Stimulated activated CD4-positive, alpha-beta T cell treated with anti-CD3 and anti-CD28 coated beads, Interleukin-4, amount 100 ng/mL, for 48 hours (primary cell): Measurements from ENCODE around the gene RASD2.
A peak's percentile ranks its signal among the peaks of the same experiment; 100 is the strongest.

Source experiments
- DNase-seq, 2 donors: peaks; one replicate each; pipeline ENCODE4 v3.0.0-alpha.2; 2020; ENCODE audit warnings: low read depth in 2 of 2

Gene RASD2

DNA sequence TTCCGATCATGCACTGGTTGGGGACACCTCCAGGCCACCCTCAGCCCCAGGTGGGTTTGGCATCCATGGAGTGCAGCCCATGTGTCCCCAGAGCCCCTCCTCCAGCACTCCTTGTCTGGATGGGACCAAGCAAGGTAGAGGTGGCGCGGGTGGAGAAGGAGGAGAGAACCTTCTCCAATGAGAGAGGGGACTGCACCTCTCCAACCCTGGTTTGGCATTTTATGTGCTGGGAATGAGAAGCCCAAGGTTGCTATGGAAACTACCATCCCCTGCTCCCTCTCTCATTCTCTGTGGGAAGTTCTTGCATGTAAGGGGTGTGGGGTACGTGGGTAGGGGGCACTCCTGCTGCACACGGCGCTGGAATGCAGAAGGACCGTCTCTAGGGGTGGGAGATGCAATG is 21.8 kb upstream of the RASD2 start:
- DNase-seq, result no peak

- no peak for DNase-seq
These were observed 21.2 kb upstream of the RASD2 start for GRCh38 chr22:35519306-35520000.

GRCh38 chr22:35521358-35522224 is 19.0 kb upstream of the RASD2 start:
- DNase-seq, result no peak

DNA sequence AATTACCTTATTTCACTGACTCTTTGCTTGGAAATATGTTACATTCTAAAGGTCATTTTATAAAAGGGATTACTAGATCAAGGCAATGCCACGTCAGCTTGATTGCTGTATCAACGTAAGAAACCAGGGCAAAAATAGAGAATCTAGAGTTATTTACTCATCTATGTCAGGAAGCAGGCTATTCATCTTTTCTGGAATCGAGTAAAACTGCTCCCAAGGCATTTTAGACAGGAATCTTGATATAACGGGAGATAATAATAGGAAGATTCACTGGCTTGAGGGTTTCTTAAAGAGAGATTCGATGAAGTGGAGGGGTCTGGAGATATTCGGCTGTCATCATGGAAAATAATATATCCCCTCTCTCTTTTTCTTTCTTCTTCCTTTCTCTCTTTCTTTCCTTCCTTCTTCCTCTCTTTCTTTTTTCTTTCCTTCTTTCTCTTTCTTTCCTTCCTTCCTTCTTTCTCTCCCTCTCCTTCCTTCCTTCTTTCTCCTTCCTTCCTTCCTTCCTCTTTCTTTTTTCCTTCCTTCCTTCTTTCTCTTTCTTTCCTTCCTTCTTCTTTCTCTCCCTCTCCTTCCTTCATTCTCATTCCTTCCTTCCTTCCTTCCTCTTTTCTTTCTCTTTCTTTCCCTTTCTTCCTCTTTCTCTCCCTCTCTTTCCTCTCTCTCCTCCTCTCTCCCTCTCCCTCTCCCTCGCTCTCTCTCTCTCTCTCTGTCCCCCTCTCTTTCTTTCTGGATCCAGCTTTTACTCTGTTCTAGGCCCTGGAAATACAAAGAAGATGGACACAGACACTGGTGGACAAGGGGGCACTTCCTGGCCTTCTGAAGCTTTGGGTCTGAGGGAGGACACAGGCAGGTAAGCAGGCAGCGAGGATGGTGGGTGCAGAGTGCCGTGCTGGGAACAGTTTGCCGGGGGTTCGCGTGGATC is 18.1 kb upstream of the RASD2 start:
- DNase-seq, result no peak

DNA sequence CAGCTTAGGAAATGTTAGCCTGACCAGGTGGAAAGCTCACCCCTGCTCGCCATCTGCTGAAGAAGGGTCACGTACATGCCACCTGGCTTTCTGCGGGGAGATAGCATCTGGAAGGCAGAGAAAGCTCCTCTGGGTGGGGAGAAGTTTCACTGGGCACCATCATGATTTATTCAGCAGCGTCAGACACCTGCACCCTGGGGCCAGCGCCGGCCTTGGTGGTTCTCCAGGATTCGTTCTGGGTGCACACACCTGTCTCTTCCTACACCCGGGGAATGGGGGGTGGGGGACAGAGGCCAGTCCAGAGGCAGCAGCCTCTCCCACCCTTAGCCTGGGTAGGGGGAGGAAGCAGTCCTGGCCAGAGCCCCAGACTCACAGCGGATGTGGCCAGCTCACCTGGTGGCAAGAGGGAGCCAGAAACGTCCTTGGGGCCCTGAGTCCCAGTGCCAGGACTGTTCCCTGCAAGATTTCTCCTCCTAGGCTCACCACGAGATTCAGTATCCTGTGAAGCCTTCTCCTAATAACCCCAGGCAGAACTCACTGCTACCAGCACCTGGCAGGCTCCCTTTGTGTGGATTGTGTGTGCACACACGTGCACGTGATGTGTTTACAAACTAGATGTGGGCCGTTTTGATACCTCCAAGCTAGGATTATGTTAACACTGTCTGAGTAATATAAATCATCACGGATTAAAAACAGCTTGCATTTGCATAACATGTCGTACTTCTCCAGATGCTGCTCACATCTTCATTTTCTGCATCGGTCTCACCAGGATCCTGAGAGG is 17.3 kb upstream of the RASD2 start:
- DNase-seq, result no peak

DNA sequence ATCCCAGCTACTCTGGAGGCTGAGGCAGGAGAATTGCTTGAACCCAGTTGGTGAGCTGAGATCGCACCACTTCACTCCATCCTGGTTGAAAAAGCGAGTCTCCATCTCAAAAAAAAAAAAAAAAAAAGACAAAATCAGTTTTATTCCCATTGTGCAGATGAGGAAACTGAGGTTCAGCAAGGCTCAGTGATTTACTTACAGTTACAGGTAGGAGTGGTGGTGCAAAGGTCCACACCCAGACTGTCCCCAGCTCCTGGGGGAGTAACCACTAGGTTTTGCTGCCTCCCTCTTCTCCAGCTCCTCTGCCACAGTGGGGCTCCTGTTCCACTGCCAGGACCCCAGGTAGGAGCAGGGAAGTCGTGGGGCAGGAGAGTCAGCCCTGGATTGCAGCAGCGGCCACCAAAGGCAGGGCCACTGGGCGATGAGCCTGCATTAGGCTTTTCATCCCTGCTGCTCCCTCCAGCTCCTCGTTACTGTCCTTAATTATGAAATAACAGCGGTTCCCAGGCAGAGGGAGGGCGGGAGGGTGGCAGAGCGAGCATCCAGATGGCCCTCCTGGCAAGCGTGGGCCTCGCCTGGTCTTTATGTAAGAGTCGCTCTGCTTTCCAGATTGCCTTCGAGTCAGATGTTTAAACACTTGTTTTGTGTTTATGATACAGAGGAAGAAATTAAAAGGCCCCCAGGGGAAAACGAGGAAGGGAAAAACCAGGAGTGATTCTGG is 15.5 kb upstream of the RASD2 start:
- DNase-seq, result no peak

- no peak for DNase-seq
These were observed 14.8 kb upstream of the RASD2 start for GRCh38 chr22:35525687-35526332.

GRCh38 chr22:35526333-35526979 is 14.2 kb upstream of the RASD2 start:
- no peak for DNase-seq

GRCh38 chr22:35528927-35529326 is 11.7 kb upstream of the RASD2 start:
- no peak for DNase-seq

DNA sequence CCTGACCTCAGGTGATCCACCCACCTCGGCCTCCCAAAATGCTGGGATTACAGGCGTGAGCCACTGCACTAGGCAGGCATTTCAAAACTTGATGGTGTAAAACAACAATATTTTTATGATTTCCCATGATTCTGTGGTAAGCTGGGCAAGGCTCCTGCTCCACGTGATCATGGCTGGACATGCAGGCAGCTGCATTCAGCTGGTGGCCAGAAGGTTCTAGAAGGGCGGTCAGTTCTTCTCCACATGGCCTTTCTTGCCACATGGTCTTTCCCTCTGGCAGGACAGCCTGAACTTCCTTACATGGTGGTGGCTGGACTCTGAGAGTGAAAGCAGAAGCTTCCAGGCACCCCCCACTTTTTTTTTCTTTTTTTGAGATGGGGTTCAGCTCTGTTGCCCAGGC is 9.9 kb upstream of the RASD2 start:
- DNase-seq, result no peak

DNA sequence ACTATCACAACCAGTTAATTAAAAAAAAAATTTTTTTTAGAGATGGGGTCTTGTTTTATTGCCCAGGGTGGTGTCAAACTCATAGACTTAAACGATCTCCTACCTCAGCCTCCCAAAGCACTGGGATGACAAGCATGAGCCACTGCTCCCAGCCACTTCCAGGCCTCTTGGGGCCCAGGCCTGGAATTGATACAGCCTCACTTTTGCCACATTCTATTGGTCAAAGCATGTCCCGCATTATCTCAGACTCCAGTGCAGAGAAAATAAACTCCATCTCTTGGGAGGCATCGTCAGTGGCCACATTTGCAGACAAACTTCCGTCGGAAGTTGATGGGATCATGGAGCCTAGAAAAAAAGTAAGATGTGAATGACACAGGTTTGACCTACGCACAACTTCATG is 9.4 kb upstream of the RASD2 start:
- no peak for DNase-seq

DNA sequence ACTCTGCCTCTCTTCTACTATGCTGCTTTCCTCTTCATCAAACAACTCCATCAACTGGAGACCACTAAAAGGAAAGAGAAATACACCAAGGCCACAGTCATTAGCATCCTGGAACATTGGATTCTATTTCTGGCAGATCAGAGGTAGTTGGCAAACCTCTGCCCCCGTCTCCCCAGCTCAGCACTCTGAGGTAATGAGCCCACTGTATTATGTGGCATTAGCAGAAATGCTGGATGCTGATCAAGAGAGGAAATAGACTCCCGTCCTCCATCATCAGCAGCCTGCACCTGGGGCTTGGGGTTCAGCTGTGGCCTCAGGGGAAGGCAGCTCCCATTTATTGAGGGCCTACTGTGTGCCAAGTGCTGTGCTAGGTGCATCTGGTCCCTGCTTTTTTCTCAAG is 9.0 kb upstream of the RASD2 start:
- no peak for DNase-seq

DNA sequence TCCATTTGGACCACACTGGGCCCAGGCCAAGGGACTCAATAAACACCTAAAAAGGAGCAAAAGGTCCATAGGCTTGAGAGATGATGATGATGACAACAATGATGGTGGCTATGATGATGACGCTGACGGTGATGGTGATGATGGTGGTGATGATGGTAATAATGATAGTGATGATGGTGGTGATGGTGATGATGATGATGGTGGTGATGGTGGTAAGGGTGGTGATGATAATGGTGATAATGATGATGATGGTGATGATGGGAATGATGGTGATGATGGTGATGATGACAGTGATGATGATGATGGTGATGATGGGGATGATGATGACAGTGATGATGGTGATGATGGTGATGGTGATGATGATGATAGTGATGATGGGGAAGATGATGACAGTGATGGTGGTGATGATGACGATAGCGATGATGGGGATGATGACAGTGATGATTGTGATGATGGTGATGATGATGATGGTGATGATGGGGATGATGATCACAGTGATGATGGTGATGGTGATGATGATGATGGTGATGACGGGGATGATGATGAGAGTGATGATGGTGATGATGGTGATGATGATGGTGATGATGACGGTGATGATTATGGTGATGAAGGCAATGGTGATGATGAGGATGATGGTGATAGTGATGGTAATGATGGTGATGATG is 7.1 kb upstream of the RASD2 start:
- no peak for DNase-seq

DNA sequence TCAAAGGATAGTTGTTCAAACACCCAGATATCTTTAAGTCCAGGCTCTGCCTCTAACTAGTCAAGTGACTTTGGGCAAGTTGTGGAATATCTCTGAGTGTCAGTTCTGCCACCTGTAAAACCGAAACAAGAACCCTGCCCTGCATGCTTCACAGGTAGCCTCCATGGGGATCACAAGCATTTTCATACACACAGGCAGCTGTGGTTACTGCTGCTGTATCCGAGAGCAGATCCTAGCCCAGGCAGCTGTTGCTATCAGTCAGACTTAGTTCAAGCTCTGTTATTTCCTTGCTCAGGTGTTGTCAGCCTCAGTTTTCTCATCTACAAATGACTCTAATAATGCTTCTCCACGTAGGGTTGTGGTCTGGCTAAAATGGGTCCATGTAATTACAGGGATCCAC is 6.5 kb upstream of the RASD2 start:
- no peak for DNase-seq

GRCh38 chr22:35537232-35537631 is 3.4 kb upstream of the RASD2 start:
- DNase-seq, result no peak

GRCh38 chr22:35538801-35539321 is 1.8 kb upstream of the RASD2 start:
- peak; percentile 16 to 45 for DNase-seq

- no peak for DNase-seq
These were observed 1.1 kb upstream of the RASD2 start for GRCh38 chr22:35539487-35539886.

- peak; percentile 50 to 55 for DNase-seq
These were observed 579 bp upstream of the RASD2 start for GRCh38 chr22:35539910-35540594.
